Superior temporal gyrus (tissue), 1 donor: ENCODE measurements around the gene BBS7.
A peak's percentile ranks its signal among the peaks of the same experiment; 100 is the strongest.

ENCODE experiments used
- DNase-seq: peaks from one replicate; pipeline ENCODE4 v3.0.0-alpha.2; 2016; ENCODE audit errors: extremely low spot score

Gene BBS7

GRCh38 chr4:121827853-121828252, 42.4 kb downstream of the BBS7 start:
- no peak for DNase-seq

- DNase-seq, result peak; percentile 46
Observed at GRCh38 chr4:121824950-121825349, 45.3 kb downstream of the BBS7 start.

- DNase-seq, result no peak
Observed at GRCh38 chr4:121824171-121824527, 46.1 kb downstream of the BBS7 start.

- DNase-seq, result peak; percentile 98
Observed at GRCh38 chr4:121823505-121824170, 46.6 kb downstream of the BBS7 start, which contains the start of gene CCNA2. Gene CCNA2 (minus strand): TSS chr4:121823883. CDS start chr4:121823628, 255 bp downstream.

GRCh38 chr4:121822796-121823504, 47.3 kb downstream of the BBS7 start:
- no peak for DNase-seq

- DNase-seq, result no peak
Observed at GRCh38 chr4:121822047-121822446, 48.2 kb downstream of the BBS7 start.

GRCh38 chr4:121819216-121819965, 50.9 kb downstream of the BBS7 start:
- no peak for DNase-seq

GRCh38 chr4:121818215-121818614, 52.1 kb downstream of the BBS7 start:
- no peak for DNase-seq

- DNase-seq, result no peak
Observed at GRCh38 chr4:121817701-121818100, 52.6 kb downstream of the BBS7 start.

- no peak for DNase-seq
Observed at GRCh38 chr4:121817006-121817405, 53.3 kb downstream of the BBS7 start.

GRCh38 chr4:121814756-121815155, 55.5 kb downstream of the BBS7 start:
- no peak for DNase-seq

GRCh38 chr4:121811122-121811521, 59.2 kb downstream of the BBS7 start:
- no peak for DNase-seq

- DNase-seq, result no peak
Observed at GRCh38 chr4:121806411-121806810, 63.9 kb downstream of the BBS7 start.

GRCh38 chr4:121801715-121802075, 68.6 kb downstream of the BBS7 start:
- DNase-seq, result no peak

- peak; percentile 97 for DNase-seq
Observed at GRCh38 chr4:121800961-121801714, 69.1 kb downstream of the BBS7 start, which contains the start of gene EXOSC9. Gene EXOSC9 (plus strand): TSS chr4:121801323. CDS start chr4:121801425, 102 bp downstream.

GRCh38 chr4:121800638-121800960, 69.7 kb downstream of the BBS7 start:
- DNase-seq, result no peak

GRCh38 chr4:121799867-121800501, 70.3 kb downstream of the BBS7 start:
- DNase-seq, result peak; percentile 34

GRCh38 chr4:121799208-121799823, 71.0 kb downstream of the BBS7 start:
- DNase-seq, result no peak

GRCh38 chr4:121796283-121796682, 74.0 kb downstream of the BBS7 start:
- no peak for DNase-seq

GRCh38 chr4:121794505-121795188, 75.6 kb downstream of the BBS7 start:
- DNase-seq, result no peak

GRCh38 chr4:121792966-121793365, 77.3 kb downstream of the BBS7 start:
- no peak for DNase-seq
